A673 (cell line): Measurements from ENCODE around the gene SLC4A9. TPM values are rescaled to one million over a fixed set of nuclear protein-coding genes. Genes with fewer than 3 reads are reported as not detected.
A peak's percentile ranks its signal among the peaks of the same experiment; 100 is the strongest.

Experiments
- BruUV-seq: library from RNA; stranded (reverse); fragments of 400-500 nt; replicated peaks from 2 replicates; lab custom pipeline; 2021; lab: Mats Ljungman, UMichigan
- CTCF ChIA-PET: fragments of 300-600 bp; sonication (Branson Sonifier 250); formaldehyde crosslinking; loops from one replicate; lab custom pipeline; 2022; ENCODE audit warnings: antibody characterized with exemption; lab: Charles Lee
- POLR2A ChIA-PET: fragments of 300-600 bp; sonication (Branson Sonifier 250); formaldehyde crosslinking; loops from one replicate; lab custom pipeline; 2022; ENCODE audit warnings: antibody characterized with exemption; ENCODE audit not compliant: low non-redundant PET; lab: Charles Lee
- DNase-seq: peaks from one replicate; pipeline ENCODE4 v3.0.0-alpha.2; 2015; ENCODE audit warnings: low spot score
- H3K27ac ChIP-seq: fragments of 200-600 bp; sonication (generic); 2 replicates; pipeline ENCODE4 v1.5.1; 2016; ENCODE audit warnings: mixed run types, low read depth, mild to moderate bottlenecking, mixed read lengths, antibody characterized with exemption, low read length; ENCODE audit not compliant: poor library complexity, severe bottlenecking
- H3K27me3 ChIP-seq: fragments of 200-600 bp; sonication (generic); replicated peaks from 2 replicates; pipeline ENCODE4 v1.6.1; 2017; ENCODE audit warnings: mixed run types, low read depth, mild to moderate bottlenecking, mixed read lengths, antibody characterized with exemption, low read length; ENCODE audit not compliant: insufficient read depth, poor library complexity
- H3K36me3 ChIP-seq: fragments of 200-600 bp; sonication (generic); 2 replicates; pipeline ENCODE4 v1.6.1; 2016; ENCODE audit warnings: mixed run types, mild to moderate bottlenecking, mixed read lengths, antibody characterized with exemption, low read length; ENCODE audit not compliant: insufficient read depth, poor library complexity, severe bottlenecking
- H3K4me1 ChIP-seq: fragments of 200-600 bp; sonication (generic); 2 replicates; pipeline ENCODE4 v1.6.1; 2017; ENCODE audit warnings: mixed run types, mild to moderate bottlenecking, mixed read lengths, antibody characterized with exemption, low read length; ENCODE audit not compliant: insufficient read depth, poor library complexity, severe bottlenecking
- H3K4me3 ChIP-seq: fragments of 200-600 bp; sonication (generic); 2 replicates; pipeline ENCODE4 v1.5.1; 2016; ENCODE audit warnings: low read depth, mixed run types, mild to moderate bottlenecking, mixed read lengths, low read length; ENCODE audit not compliant: poor library complexity, severe bottlenecking
- H3K9me3 ChIP-seq: fragments of 200-600 bp; sonication (generic); 2 replicates; pipeline ENCODE4 v1.6.1; 2016; ENCODE audit warnings: mixed run types, low read depth, mild to moderate bottlenecking, mixed read lengths, antibody characterized with exemption, low read length; ENCODE audit not compliant: poor library complexity, severe bottlenecking
- EZH2 ChIP-seq: fragments of 200-600 bp; sonication (generic); IDR thresholded peaks from 2 replicates; pipeline ENCODE4 v1.6.1; 2017; ENCODE audit warnings: borderline replicate concordance, low read depth, mild to moderate bottlenecking, mixed read lengths, antibody characterized with exemption, low read length; ENCODE audit not compliant: poor library complexity, severe bottlenecking
- intact Hi-C: fragments of 100-400 bp; cut with micrococcal nuclease; formaldehyde crosslinking; loops from one replicate; pipeline ENCODE4 v1.10.0; 2022; ENCODE audit not compliant: unreplicated experiment
- total RNA-seq: library from RNA; stranded (reverse); gene quantifications from 2 replicates; pipeline ENCODE4 v1.2.3, GENCODE V29; 2021
- TF ChIP-seq, protein P1 (sequence below): fragments of 300-800, 200-600 bp; sonication (generic); conservative IDR thresholded peaks from 2 replicates; pipeline ENCODE4 v1.5.1; 2017; ENCODE audit warnings: low read depth, mild to moderate bottlenecking, antibody characterized with exemption, low read length, moderate library complexity, mixed read lengths

SLC4A9 gene
- total RNA-seq, 1 experiment from 2014 or later, result not detected

DNA sequence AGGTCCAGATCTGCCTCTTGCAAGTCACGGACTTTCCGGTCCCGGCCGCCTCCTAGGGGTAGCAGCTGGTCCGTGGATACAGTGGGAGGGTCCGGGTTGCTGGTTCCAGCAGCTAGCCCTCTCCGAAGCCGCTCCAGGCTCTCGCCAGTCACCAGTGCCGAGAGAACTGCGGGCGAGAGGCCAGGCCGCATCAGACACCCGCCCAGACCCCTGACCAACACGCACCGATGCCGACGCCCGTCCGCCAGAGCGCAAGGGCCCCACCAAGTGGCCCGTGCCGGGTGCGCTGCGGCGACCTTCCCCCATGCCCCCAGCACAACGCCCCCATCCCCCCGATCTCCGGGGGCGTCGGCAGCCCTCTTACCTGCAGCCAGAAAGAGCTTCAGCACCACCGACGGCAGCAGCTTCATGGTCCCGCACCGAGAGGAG is 14.1 kb upstream of the SLC4A9 start:
- CTCF ChIA-PET, result interaction anchor here (0.7 to 3.1 kb wide), 12 partner anchors 9 to 475 kb away, joined by 3 to 45 read pairs (median 5); partner anchors contain the start of gene PCDHA5
- intact Hi-C loops, result loop anchor here (5.0 kb wide), 1 partner anchor 54 kb away; no protein-coding TSS in a partner anchor
- peak; percentile 31 for DNase-seq
- TF ChIP-seq EZH2, result no peak
- Histone ChIP-seq H3K36me3 (no peaks in the 10 kb centered on the region), H3K27ac (peak overlapping the region; percentile 57), H3K27me3 (no peaks in the 10 kb centered on the region), H3K4me3 (peak overlapping the region; percentile 76), H3K4me1 (peaks cover 36% of the 10 kb centered on the region), H3K9me3 (no peaks in the 10 kb centered on the region)
- POLR2A ChIA-PET, result no interaction called here
- no TSS peak for BruUV-seq

DNA sequence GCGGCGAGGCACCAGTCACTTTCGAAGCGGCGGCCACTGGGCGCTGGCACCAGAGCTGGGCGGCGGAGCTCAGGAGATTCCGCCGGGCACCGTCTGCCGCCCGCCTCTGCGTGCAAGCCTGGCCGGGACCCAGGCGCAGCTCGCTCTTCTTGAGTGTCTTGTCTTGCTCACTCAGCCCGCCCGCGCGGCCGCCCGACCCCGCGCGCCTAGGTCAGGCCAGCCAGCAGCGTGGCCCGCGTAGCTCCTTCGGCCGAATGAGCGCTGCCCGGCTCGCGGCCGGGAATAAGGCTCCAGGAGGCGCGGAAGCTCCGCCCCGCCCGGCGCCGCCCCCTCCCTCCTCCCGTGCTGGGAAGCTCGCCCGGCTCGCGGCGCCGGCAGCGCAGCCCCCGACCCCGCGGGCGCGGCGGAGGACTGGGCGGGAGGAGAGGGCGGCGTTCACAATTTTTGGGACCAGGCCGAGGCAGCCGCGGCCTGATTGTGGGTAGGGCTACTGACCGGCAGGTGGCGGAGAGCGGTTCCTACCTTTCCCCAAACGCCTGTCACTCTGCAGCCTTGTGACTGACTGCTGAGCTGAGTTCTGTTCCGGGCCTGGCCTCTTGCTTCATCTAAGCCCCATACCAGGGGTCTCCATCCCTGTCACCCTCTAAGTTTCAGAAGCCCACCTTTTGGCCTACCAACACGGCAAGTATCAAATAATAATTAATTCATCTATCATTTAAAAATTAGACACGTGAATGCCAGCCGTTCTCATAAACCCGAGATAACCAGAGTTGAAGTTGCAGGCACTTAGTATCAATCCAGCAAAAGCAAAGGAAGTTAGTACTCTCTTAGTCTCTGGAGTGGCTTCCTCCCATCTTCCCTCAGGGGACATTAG is 13.4 kb upstream of the SLC4A9 start, which contains the start of gene HBEGF:
Gene HBEGF (minus strand): TSS at position 256 of the 874 bp plus-strand sequence. CDS start 275 bp downstream, outside the sequence.
- Histone ChIP-seq H3K36me3 (no peaks in the 10 kb centered on the region), H3K4me1 (peaks cover 33% of the 10 kb centered on the region), H3K27ac (peak within 1 kb of the TSS; percentile 57), H3K27me3 (no peaks in the 10 kb centered on the region), H3K4me3 (peak within 1 kb of the TSS; percentile 76), H3K9me3 (no peaks in the 10 kb centered on the region)
- CTCF ChIA-PET, result interaction anchor here (0.6 to 3.1 kb wide), 11 partner anchors 9 to 475 kb away, joined by 3 to 45 read pairs (median 5); partner anchors contain the start of gene PCDHA5
- no peak for TF ChIP-seq EZH2
- TF ChIP-seq, protein P1, sequence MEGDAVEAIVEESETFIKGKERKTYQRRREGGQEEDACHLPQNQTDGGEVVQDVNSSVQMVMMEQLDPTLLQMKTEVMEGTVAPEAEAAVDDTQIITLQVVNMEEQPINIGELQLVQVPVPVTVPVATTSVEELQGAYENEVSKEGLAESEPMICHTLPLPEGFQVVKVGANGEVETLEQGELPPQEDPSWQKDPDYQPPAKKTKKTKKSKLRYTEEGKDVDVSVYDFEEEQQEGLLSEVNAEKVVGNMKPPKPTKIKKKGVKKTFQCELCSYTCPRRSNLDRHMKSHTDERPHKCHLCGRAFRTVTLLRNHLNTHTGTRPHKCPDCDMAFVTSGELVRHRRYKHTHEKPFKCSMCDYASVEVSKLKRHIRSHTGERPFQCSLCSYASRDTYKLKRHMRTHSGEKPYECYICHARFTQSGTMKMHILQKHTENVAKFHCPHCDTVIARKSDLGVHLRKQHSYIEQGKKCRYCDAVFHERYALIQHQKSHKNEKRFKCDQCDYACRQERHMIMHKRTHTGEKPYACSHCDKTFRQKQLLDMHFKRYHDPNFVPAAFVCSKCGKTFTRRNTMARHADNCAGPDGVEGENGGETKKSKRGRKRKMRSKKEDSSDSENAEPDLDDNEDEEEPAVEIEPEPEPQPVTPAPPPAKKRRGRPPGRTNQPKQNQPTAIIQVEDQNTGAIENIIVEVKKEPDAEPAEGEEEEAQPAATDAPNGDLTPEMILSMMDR, result peak; percentile 37; the same call in 1 of the 2 replicates
- POLR2A ChIA-PET, result no interaction called here
- intact Hi-C loops, result loop anchor here (5.0 kb wide), 1 partner anchor 54 kb away; no protein-coding TSS in a partner anchor
- DNase-seq, result peak; percentile 70
- no TSS peak for BruUV-seq

DNA sequence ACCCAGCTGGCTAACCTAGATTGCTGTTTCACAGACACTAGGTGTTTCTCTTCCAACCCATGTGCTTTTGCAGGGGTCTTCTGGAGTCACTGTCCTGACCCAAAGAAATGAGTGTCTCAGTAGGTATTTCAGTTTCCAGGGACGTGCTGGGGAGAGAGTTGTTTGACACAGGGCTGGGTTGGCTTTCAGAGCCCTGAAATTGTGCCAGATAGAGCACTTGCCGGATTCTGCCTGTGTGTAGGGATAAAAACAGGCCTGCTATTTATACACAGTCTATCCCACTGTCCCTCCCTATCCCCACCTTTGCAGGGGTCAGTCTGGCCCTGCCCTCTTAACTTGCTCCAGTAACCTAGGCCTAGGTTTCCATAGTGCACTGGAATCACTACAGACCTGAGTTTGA is 12.6 kb upstream of the SLC4A9 start:
- TF ChIP-seq EZH2, result no peak
- TF ChIP-seq, protein P1, result no peak
- Histone ChIP-seq H3K4me1 (peaks cover 25% of the 10 kb centered on the region), H3K9me3 (no peaks in the 10 kb centered on the region), H3K36me3 (no peaks in the 10 kb centered on the region), H3K27me3 (no peaks in the 10 kb centered on the region), H3K4me3 (no peak overlapping the region), H3K27ac (no peak overlapping the region)
- BruUV-seq, result no TSS peak
- intact Hi-C loops, result loop anchor here (5.0 kb wide), 1 partner anchor 55 kb away; no protein-coding TSS in a partner anchor
- CTCF ChIA-PET, result interaction anchor here (0.5 to 3.1 kb wide), 6 partner anchors 8 to 286 kb away, joined by 3 to 45 read pairs (median 7); no protein-coding TSS in a partner anchor
- DNase-seq, result no peak
- POLR2A ChIA-PET, result no interaction called here
